ACHN (cell line): Measurements from ENCODE around the gene NUBP2.

Source experiments
- DNase-seq: peaks from one replicate; pipeline ENCODE4 v3.0.0-alpha.2; 2015
- in situ Hi-C: cut with HindIII; loops from 2 replicates; pipeline ENCODE4 v1.10.0; 2017; ENCODE audit warnings: low sequenced_read_pairs, low pct_ligation_motif_present, low pct_unique_long_range_greater_than_20kb

NUBP2 gene

GRCh38 chr16:1754204-1754603, 28.6 kb upstream of the NUBP2 start:
- in situ Hi-C loops: no loop called here
- no peak for DNase-seq

GRCh38 chr16:1757714-1758461, 24.9 kb upstream of the NUBP2 start:
- in situ Hi-C loops: no loop called here
- no peak for DNase-seq

- no peak for DNase-seq
- in situ Hi-C loops: no loop called here
Observed at GRCh38 chr16:1758923-1759322, 23.8 kb upstream of the NUBP2 start.

- no peak for DNase-seq
- in situ Hi-C loops: no loop called here
Observed at GRCh38 chr16:1759511-1759910, 23.2 kb upstream of the NUBP2 start.

GRCh38 chr16:1760911-1761310, 21.8 kb upstream of the NUBP2 start:
- in situ Hi-C loops: no loop called here
- DNase-seq: no peak

- DNase-seq: no peak
- in situ Hi-C loops: no loop called here
Observed at GRCh38 chr16:1761751-1762150, 21.0 kb upstream of the NUBP2 start.

GRCh38 chr16:1762196-1762878, 20.4 kb upstream of the NUBP2 start:
- in situ Hi-C loops: no loop called here
- DNase-seq: no peak

GRCh38 chr16:1762879-1763520, 19.8 kb upstream of the NUBP2 start:
- no peak for DNase-seq
- in situ Hi-C loops: no loop called here

GRCh38 chr16:1763521-1764511, 18.9 kb upstream of the NUBP2 start:
- in situ Hi-C loops: no loop called here

GRCh38 chr16:1764971-1765370, 17.8 kb upstream of the NUBP2 start:
- no peak for DNase-seq
- in situ Hi-C loops: no loop called here

More at GRCh38 chr16:1763521-1764511, 18.9 kb upstream of the NUBP2 start:
- no peak for DNase-seq

GRCh38 chr16:1765826-1766225, 16.9 kb upstream of the NUBP2 start:
- DNase-seq: no peak
- in situ Hi-C loops: no loop called here

- DNase-seq: no peak
- in situ Hi-C loops: no loop called here
Observed at GRCh38 chr16:1766231-1766630, 16.5 kb upstream of the NUBP2 start.

- in situ Hi-C loops: no loop called here
Observed at GRCh38 chr16:1766701-1767100, 16.1 kb upstream of the NUBP2 start.

GRCh38 chr16:1767116-1767994, 15.4 kb upstream of the NUBP2 start:
- in situ Hi-C loops: no loop called here
- DNase-seq: no peak

More at GRCh38 chr16:1766701-1767100, 16.1 kb upstream of the NUBP2 start:
- no peak for DNase-seq

- in situ Hi-C loops: no loop called here
Observed at GRCh38 chr16:1768061-1768766, 14.5 kb upstream of the NUBP2 start.

GRCh38 chr16:1768767-1769401, 13.9 kb upstream of the NUBP2 start:
- in situ Hi-C loops: no loop called here
- no peak for DNase-seq

More at GRCh38 chr16:1768061-1768766, 14.5 kb upstream of the NUBP2 start:
- DNase-seq: no peak
